GM12878 (cell line): ENCODE data around the gene KLF6. TPM values are rescaled to one million over a fixed set of nuclear protein-coding genes. Genes with fewer than 3 reads are reported as not detected.

Experiments
- ATAC-seq: fragments of 200-7000 bp; cut with Tn5 transposase; 3 replicates; pipeline ENCODE4 v1.9.1; 2020; ENCODE audit warnings: mild to moderate bottlenecking, moderate library complexity
- BruUV-seq: library from RNA; stranded (reverse); fragments of 400-500 nt; replicated peaks from 2 replicates; lab custom pipeline; 2021; lab: Mats Ljungman, UMichigan
- CTCF ChIA-PET: fragments of 300-600 bp; sonication (Branson Sonifier 250); formaldehyde crosslinking; extraction: SDS; loops from one replicate; lab custom pipeline; 2021; ENCODE audit warnings: inconsistent platforms; lab: Yijun Ruan, JAX
- POLR2A ChIA-PET: fragments of 350-600 bp; formaldehyde crosslinking; extraction: SDS; loops from one replicate; lab custom pipeline; 2021; ENCODE audit warnings: inconsistent platforms; lab: Charles Lee
- RAD21 ChIA-PET: fragments of 300-600 bp; sonication (Branson Sonifier 250); formaldehyde crosslinking; loops from one replicate; lab custom pipeline; 2023; ENCODE audit warnings: antibody characterized with exemption; ENCODE audit not compliant: unreplicated experiment; lab: Charles Lee
- SMC1A ChIA-PET: fragments of 300-600 bp; sonication (Branson Sonifier 250); formaldehyde crosslinking; loops from one replicate; lab custom pipeline; 2023; ENCODE audit not compliant: unreplicated experiment, uncharacterized antibody; lab: Charles Lee
- DNase-seq: peaks from one replicate; pipeline ENCODE4 v3.0.0-alpha.2; 2011; ENCODE audit warnings: low read depth, low spot score
- FAIRE-seq: peaks from 3 replicates; lab custom pipeline; 2011; peaks lifted over from hg19 to GRCh38; lab: Jason Lieb, UNC
- H2AFZ ChIP-seq: 2 replicates; pipeline ENCODE4 v1.6.0; 2011; ENCODE audit warnings: low read depth, low read length, control low read depth; ENCODE audit not compliant: control insufficient read depth
- H3K27ac ChIP-seq: 2 replicates; pipeline ENCODE4 v1.5.1; 2011; ENCODE audit warnings: control low read depth; ENCODE audit not compliant: control insufficient read depth, insufficient read depth
- H3K27me3 ChIP-seq, 2 experiments: replicated peaks in 1 of 2; 2 replicates each; pipeline versions ENCODE4 v1.6.0 to v1.6.1; 2011; ENCODE audit warnings: low read length in 1 of 2; ENCODE audit not compliant: control insufficient read depth in 2 of 2, insufficient read depth in 2 of 2
- H3K36me3 ChIP-seq, 2 experiments: 2 replicates each; pipeline ENCODE4 v1.5.1; 2011; ENCODE audit warnings: low read length in 1 of 2; ENCODE audit not compliant: control insufficient read depth in 2 of 2, insufficient read depth in 2 of 2
- H3K4me1 ChIP-seq: 2 replicates; pipeline ENCODE4 v1.6.1; 2011; ENCODE audit warnings: mild to moderate bottlenecking, low read length, moderate library complexity, mixed read lengths; ENCODE audit not compliant: control insufficient read depth, insufficient read depth
- H3K4me2 ChIP-seq: 2 replicates; pipeline ENCODE4 v1.6.0; 2011; ENCODE audit warnings: control low read depth; ENCODE audit not compliant: control insufficient read depth, insufficient read depth
- H3K4me3 ChIP-seq: fragments of 200-600 bp; sonication (generic); 2 replicates; pipeline ENCODE4 v1.5.1; 2016
- H3K79me2 ChIP-seq: 2 replicates; pipeline ENCODE4 v1.6.0; 2011; ENCODE audit warnings: low read length; ENCODE audit not compliant: control insufficient read depth, insufficient read depth
- H3K9ac ChIP-seq: 2 replicates; pipeline ENCODE4 v1.8.0; 2011; ENCODE audit warnings: low read length, control low read depth, mixed read lengths; ENCODE audit not compliant: control insufficient read depth, insufficient read depth
- H3K9me3 ChIP-seq: replicated peaks from 3 replicates; pipeline ENCODE4 v1.5.1; 2011; ENCODE audit warnings: mild to moderate bottlenecking, low read length; ENCODE audit not compliant: control insufficient read depth, insufficient read depth
- H4K20me1 ChIP-seq: 2 replicates; pipeline ENCODE4 v1.6.0; 2011; ENCODE audit not compliant: control insufficient read depth, insufficient read depth
- EGR1 ChIP-seq, 2 experiments: IDR thresholded peaks; 1 replicate in 1 of 2; 2 replicates in 1 of 2; pipeline ENCODE4 v1.6.1; 2011 to 2012; ENCODE audit warnings: low read depth in 2 of 2, low read length in 2 of 2, borderline replicate concordance in 1 of 2, mild to moderate bottlenecking in 1 of 2, moderate library complexity in 1 of 2
- EP300 ChIP-seq, 2 experiments: fragments of 150-350 bp in 1 of 2; IDR thresholded peaks; 2 replicates each; pipeline ENCODE4 v1.6.1; 2011 to 2012; ENCODE audit warnings: low read depth in 2 of 2, low read length in 2 of 2, borderline replicate concordance in 1 of 2, improper control_type of control experiment in 1 of 2, inconsistent platforms in 1 of 2; ENCODE audit not compliant: control insufficient read depth in 1 of 2
- ETV6 ChIP-seq, 2 experiments: fragments of 450-650 bp in 1 of 2; IDR thresholded peaks in 1 of 2; conservative IDR thresholded peaks in 1 of 2; 2 replicates each; pipeline ENCODE4 v1.6.1; 2014; ENCODE audit warnings: antibody characterized with exemption in 1 of 2, borderline replicate concordance in 1 of 2, low read depth in 1 of 2, mild to moderate bottlenecking in 1 of 2, moderate library complexity in 1 of 2
- MTA2 ChIP-seq: fragments of 450-650 bp; IDR thresholded peaks from 2 replicates; pipeline ENCODE4 v1.6.1; 2016; ENCODE audit warnings: low read depth, mild to moderate bottlenecking, moderate library complexity
- PML ChIP-seq: IDR thresholded peaks from 2 replicates; pipeline ENCODE4 v1.6.1; 2012; ENCODE audit warnings: low read length, inconsistent platforms
- POLR2AphosphoS2 ChIP-seq: IDR thresholded peaks from 2 replicates; pipeline ENCODE4 v1.6.1; 2011; ENCODE audit warnings: low read depth, mild to moderate bottlenecking, low read length, improper control_type of control experiment, moderate library complexity
- RAD51 ChIP-seq: fragments of 450-650 bp; IDR thresholded peaks from 2 replicates; pipeline ENCODE4 v1.6.1; 2016; ENCODE audit warnings: moderate library complexity, mild to moderate bottlenecking, inconsistent platforms
- SMAD1 ChIP-seq: fragments of 450-650 bp; IDR thresholded peaks from 2 replicates; pipeline ENCODE4 v1.6.1; 2018; ENCODE audit warnings: mild to moderate bottlenecking, low read depth; ENCODE audit not compliant: partially characterized antibody
- SRF ChIP-seq, 2 experiments: IDR thresholded peaks; 2 replicates each; pipeline ENCODE4 v1.6.1; 2011; ENCODE audit warnings: low read depth in 2 of 2, low read length in 2 of 2, mild to moderate bottlenecking in 1 of 2, moderate library complexity in 1 of 2
- ZBTB4 ChIP-seq: fragments of 450-650 bp; formaldehyde crosslinking; IDR thresholded peaks from 2 replicates; pipeline ENCODE4 v1.4.0; 2022; ENCODE audit warnings: mild to moderate bottlenecking, moderate library complexity
- whole genome bisulfite sequencing: methylation state at CpG from one replicate; pipeline ENCODE4 v1.1.6; 2016; ENCODE audit warnings: low lambda C conversion rate; ENCODE audit not compliant: insufficient replicate concordance, insufficient coverage; ENCODE audit errors: missing lambda C conversion rate; 5-methylcytosine and 5-hydroxymethylcytosine counted together
- in situ Hi-C: fragments of 300-500 bp; cut with MboI; formaldehyde crosslinking; loops from 9 replicates; pipeline ENCODE4 v1.14.3; 2018; ENCODE audit warnings: mixed read lengths
- intact Hi-C: fragments of 100-400 bp; cut with micrococcal nuclease; formaldehyde crosslinking; loops from one replicate; pipeline ENCODE4 v1.14.2; 2022; ENCODE audit not compliant: unreplicated experiment
- polyA plus RNA-seq, 11 experiments: library from polyadenylated mRNA; depleted of rRNA in 4 of 11; unstranded in 6 of 11; stranded (reverse) in 5 of 11; fragments of >200 nt; fragmentation: Nextera tagmentation in 4 of 11; fragmentation: Illumina TruSeq in 1 of 11; extraction: Ambion mirVana in 4 of 11; extraction: Trizol in 1 of 11; gene quantifications; 1 replicate in 1 of 11; 2 replicates in 10 of 11; pipeline versions ENCODE4 v1.2.1 to v1.2.3, GENCODE V29; 2011 to 2016; ENCODE audit warnings: inconsistent platforms in 2 of 11, missing spikeins in 2 of 11, low read depth in 1 of 11
- total RNA-seq, 4 experiments: library from RNA; depleted of rRNA in 3 of 4; stranded (reverse); fragments of >200 nt in 3 of 4; fragmentation: Illumina TruSeq in 1 of 4; extraction: Trizol in 1 of 4; gene quantifications; 2 replicates each; pipeline versions ENCODE4 v1.2.1 to v1.2.3, GENCODE V29; 2013 to 2021
- TF ChIP-seq, protein P1 (sequence below): fragments of 450-650 bp; formaldehyde crosslinking; IDR thresholded peaks from 2 replicates; pipeline ENCODE4 v1.4.0; 2020; ENCODE audit warnings: mild to moderate bottlenecking, moderate library complexity
- TF ChIP-seq, protein P2 (sequence below): IDR thresholded peaks from 2 replicates; pipeline ENCODE4 v1.6.1; 2012; ENCODE audit warnings: low read depth, low read length, improper control_type of control experiment

Gene KLF6
- total and polyA plus RNA-seq, 10 of the 15 experiments (the other 5 are each of a cell fraction or from before 2014, with no cell fraction given), result 7.4 to 54.1 (median 23.5) TPM

DNA sequence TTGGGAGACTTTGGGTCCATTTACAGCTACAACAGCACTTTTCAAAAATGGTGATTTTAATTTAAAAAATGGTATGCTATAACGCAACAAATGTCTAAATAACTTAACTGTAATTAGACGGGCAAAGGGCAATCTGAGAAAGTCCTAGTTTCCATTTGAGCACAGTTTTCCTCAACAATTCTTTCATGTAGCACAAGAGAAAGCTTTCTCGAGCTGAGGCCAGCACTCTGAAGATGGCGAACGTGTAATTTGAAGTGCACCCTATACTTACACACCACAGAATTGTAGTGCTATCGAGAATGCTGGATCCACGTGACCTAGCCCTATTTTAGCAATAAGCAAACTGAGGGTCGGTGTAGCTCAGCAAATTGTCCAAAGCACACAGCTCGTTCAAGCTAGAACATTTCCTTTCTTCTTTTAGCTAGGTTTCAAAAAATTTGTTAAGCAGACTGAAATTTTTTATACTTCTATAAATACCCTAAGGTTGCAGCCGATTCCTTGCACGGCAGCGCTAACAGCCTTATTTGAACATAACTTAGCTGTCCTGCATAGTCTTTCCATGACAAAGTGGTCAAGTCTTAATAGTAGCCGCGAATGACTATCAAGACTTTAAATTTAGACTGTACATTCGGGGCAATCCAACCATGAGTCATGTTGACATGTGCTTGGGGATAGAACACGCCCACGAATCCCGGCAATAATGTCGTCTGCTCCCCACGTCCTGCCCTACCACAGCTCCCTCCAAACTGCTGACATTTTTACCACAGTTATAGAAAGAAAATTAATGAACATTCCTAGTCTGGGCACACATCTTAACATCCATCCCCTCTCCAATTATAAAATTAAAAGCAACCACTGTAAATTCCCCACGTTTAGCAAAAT is 10.0 kb downstream of the KLF6 start:
- peaks cover 18 to 25% of the 10 kb centered on the region in 2 experiments for H3K36me3 ChIP-seq
- in situ Hi-C loops (no loop called here), intact Hi-C loops (no loop called here)
- H3K79me2 ChIP-seq, result peaks cover 23% of the 10 kb centered on the region
- no peaks in the 10 kb centered on the region for H3K9me3 ChIP-seq
- H2AFZ ChIP-seq, result no peak overlapping the region
- no peak overlapping the region for H3K27ac ChIP-seq
- no peak overlapping the region for H3K4me2 ChIP-seq
- no peaks in the 10 kb centered on the region; the same call in 1 of the 2 replicates for H4K20me1 ChIP-seq
- RAD21 ChIA-PET, result interaction anchor here (0.7 to 3.7 kb wide), 9 partner anchors 10 to 100 kb away, joined by 3 to 14 read pairs (median 4); partner anchors contain the start of gene KLF6
- SMC1A ChIA-PET, result interaction anchor here (0.6 to 2.5 kb wide), 10 partner anchors 10 to 93 kb away, joined by 3 to 15 read pairs (median 4); no protein-coding TSS in a partner anchor
- POLR2A ChIA-PET, result interaction anchor here (1.1 to 2.5 kb wide), 2 partner anchors 10 to 13 kb away, joined by 4 to 10 read pairs; partner anchors contain the start of gene KLF6
- H3K9ac ChIP-seq, result no peak overlapping the region
- FAIRE-seq, result no peak
- peak; percentile 22 for ATAC-seq
- H3K4me3 ChIP-seq, result no peak overlapping the region
- 90% methylated on average over 21 of the region's 21 CpGs for WGBS
- H3K4me1 ChIP-seq, result no peaks in the 10 kb centered on the region
- CTCF ChIA-PET, result interaction anchor here (0.8 to 1.6 kb wide), 5 partner anchors 14 to 41 kb away, joined by 3 to 5 read pairs (median 3); no protein-coding TSS in a partner anchor
- no TSS peak for BruUV-seq
- DNase-seq, result no peak
- no peaks in the 10 kb centered on the region for H3K27me3 ChIP-seq
- TF ChIP-seq SRF (IDR thresholded peaks at IDR 0.05; ENCODE audit: low read depth in 2 of 2, low read length in 2 of 2) (no peak), MTA2 (no peak), PML (0 out of 2 replicates have a peak, but pooled peaks have one; percentile 34), SMAD1 (no peak), ETV6 (conservative IDR thresholded peaks at IDR 0.05 in 1 of 2, IDR thresholded peaks at IDR 0.05 in 1 of 2; ENCODE audit: borderline replicate concordance in 1 of 2, low read depth in 1 of 2) (no peak), EGR1 (IDR thresholded peaks at IDR 0.05; ENCODE audit: borderline replicate concordance in 1 of 2, low read depth in 2 of 2, low read length in 2 of 2) (no peak), RAD51 (no peak), EP300 (IDR thresholded peaks at IDR 0.05; ENCODE audit: borderline replicate concordance in 1 of 2, control insufficient read depth in 1 of 2, low read depth in 2 of 2, low read length in 2 of 2) (no peak), POLR2AphosphoS2 (peak; percentile 15; the same call in 1 of the 2 replicates), ZBTB4 (no peak)
- TF ChIP-seq, protein P1, sequence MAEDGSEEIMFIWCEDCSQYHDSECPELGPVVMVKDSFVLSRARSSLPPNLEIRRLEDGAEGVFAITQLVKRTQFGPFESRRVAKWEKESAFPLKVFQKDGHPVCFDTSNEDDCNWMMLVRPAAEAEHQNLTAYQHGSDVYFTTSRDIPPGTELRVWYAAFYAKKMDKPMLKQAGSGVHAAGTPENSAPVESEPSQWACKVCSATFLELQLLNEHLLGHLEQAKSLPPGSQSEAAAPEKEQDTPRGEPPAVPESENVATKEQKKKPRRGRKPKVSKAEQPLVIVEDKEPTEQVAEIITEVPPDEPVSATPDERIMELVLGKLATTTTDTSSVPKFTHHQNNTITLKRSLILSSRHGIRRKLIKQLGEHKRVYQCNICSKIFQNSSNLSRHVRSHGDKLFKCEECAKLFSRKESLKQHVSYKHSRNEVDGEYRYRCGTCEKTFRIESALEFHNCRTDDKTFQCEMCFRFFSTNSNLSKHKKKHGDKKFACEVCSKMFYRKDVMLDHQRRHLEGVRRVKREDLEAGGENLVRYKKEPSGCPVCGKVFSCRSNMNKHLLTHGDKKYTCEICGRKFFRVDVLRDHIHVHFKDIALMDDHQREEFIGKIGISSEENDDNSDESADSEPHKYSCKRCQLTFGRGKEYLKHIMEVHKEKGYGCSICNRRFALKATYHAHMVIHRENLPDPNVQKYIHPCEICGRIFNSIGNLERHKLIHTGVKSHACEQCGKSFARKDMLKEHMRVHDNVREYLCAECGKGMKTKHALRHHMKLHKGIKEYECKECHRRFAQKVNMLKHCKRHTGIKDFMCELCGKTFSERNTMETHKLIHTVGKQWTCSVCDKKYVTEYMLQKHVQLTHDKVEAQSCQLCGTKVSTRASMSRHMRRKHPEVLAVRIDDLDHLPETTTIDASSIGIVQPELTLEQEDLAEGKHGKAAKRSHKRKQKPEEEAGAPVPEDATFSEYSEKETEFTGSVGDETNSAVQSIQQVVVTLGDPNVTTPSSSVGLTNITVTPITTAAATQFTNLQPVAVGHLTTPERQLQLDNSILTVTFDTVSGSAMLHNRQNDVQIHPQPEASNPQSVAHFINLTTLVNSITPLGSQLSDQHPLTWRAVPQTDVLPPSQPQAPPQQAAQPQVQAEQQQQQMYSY (CRISPR knock-in tag), result no peak
- TF ChIP-seq, protein P2, sequence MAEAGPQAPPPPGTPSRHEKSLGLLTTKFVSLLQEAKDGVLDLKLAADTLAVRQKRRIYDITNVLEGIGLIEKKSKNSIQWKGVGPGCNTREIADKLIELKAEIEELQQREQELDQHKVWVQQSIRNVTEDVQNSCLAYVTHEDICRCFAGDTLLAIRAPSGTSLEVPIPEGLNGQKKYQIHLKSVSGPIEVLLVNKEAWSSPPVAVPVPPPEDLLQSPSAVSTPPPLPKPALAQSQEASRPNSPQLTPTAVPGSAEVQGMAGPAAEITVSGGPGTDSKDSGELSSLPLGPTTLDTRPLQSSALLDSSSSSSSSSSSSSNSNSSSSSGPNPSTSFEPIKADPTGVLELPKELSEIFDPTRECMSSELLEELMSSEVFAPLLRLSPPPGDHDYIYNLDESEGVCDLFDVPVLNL, result no peak
